ENCODE data around the gene SYNE3.

The SYNE3 gene

DNA sequence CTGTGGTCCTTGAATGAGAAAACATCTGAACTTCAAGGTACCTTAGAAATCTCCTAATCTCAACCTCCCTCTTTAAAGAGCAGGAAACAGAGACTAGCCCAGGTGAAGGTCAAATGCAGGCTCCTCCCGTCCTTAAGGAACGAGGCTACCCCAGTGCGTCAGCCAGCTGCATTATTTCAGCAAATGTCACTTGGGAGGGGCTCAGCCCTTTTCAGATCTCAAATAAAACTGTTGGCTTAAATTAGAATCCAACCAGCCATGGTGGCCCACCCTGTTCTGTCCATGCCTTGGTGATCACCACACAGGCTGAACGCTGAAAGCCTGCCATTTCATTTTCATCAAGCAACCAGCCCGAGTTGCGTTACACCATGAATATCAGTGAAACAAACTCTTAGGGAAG, 7.0 kb downstream of the SYNE3 start:
- no peak for DNase-seq

DNA sequence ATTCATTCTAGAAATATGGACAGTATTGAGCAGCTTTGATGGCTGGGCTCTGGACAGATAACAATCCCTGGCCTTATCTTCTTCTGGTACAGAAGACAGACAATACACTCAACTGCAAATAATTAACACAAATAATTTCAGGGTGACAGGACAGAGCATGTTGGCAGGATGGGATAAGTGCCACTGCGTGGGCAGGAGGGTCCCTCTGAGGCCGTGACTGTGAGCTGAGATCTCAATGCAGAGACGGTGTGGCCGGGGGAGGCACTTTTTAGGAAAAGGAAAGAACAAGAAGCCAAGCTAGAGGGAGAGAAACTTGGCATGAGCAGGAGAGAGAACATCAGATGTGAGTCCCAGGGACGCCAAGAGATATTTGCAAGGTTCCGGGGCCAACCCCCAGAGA, 8.1 kb downstream of the SYNE3 start:
- no peak for DNase-seq

DNA sequence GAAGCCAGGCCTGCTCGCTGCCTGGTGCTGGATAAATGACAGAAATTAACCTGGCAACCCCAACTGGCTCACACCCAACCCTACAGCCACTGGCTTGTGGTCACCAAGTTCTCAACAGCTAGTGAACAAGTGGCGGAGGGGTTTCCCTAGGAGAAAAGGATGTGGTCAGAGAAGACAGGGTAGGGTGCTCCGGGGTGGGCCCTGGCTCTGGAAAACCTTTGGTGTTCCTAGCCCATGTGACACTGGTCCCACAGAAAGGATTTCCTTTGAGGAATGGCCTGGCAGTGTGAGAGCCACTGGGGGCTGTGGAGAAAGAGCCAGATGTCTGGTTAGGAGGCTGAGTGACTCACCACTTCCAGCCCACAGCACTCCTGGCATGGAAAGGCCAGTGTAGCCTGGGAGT, 8.7 kb downstream of the SYNE3 start:
- DNase-seq, result peak in 5 of 58 donors; percentile 23 to 48 (median 44)

DNA sequence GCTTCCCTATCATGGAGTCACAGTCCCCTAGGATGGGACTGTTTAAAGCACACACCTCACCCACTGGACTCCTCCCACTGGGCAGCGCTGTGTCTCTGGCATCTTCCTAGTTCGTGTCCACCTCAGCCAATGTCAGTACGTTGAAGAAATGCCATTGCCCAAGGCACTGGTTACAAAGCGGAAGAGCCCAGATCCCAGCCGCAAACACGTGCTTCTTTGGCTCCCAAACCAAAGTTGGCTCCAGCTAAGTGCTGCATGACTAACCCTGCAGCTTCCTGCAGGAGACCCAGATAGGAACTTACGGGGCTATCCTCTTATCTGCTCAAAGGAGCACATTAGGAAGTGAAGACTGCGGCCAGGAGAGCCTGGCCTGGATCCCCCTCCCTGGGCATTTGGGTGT, 9.3 kb downstream of the SYNE3 start:
- peak in 18 of 58 donors; percentile 10 to 50 (median 33) for DNase-seq

DNA sequence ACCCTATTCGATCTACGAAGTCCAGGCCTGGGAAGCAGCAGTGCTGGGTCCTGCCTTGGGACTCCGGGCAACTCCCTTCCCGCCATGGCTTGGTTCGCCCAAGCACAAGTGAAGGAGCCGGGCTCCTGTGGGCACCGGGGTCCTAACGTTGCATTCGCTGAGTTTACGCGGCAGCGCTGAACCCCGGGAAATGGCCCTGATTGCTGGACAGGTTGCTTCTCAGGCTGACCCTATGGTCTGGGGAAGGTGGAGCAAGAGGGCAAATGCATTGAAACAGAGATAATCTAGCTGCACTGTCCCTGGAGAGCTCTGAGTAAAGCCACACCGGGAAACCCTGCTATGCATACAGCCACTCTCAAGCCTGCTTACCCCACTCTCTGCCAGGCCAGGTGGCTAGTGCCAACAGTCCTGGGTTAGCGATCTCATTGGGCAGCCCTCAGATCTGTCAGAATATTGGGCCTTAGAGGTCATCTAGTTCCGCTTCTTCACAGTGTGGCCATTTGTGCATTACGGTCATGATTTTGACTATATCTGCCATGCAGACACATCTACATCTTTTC, 11.3 kb downstream of the SYNE3 start:
- no peak for DNase-seq

DNA sequence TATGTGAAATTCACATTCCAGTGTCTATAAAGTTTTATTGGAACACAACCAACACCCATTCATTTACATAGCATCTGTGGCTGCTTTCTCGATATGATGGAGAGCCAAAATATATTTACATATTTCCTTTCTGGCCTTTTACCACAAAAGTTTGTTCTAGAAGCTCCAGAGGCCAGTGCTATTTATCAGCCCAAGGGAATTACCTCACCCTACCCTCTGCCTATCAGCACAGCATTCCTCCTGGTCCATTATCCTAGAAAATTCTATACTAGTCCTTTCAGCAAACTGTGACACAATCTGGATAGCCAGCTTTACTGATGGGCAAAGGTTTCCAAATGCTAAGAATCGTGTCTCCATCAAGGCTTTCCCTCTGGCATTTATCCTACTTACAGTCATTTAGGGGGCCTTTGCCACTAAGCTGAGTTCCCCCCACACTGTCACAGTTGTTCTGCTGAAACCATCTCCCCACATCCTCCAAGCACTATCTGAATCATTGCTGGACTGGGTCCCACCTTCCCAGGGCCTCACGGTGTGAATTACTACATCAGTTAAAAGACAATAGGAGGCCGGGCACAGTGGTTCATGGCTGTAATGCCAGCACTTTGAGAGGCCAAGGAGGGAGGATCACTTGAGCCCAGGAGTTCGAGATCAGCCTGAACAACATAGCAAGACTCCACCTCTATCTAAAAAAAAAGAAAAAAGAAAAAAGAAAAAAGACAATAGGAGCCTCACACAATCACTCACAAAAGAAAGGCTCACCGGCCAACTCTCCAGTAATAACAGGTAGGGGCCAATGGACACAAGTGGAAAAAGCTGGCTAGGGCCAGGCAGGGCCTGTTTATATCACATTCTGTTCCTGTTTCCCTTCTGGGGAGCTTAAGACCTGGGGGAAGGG, 12.1 kb downstream of the SYNE3 start:
- no peak for DNase-seq

DNA sequence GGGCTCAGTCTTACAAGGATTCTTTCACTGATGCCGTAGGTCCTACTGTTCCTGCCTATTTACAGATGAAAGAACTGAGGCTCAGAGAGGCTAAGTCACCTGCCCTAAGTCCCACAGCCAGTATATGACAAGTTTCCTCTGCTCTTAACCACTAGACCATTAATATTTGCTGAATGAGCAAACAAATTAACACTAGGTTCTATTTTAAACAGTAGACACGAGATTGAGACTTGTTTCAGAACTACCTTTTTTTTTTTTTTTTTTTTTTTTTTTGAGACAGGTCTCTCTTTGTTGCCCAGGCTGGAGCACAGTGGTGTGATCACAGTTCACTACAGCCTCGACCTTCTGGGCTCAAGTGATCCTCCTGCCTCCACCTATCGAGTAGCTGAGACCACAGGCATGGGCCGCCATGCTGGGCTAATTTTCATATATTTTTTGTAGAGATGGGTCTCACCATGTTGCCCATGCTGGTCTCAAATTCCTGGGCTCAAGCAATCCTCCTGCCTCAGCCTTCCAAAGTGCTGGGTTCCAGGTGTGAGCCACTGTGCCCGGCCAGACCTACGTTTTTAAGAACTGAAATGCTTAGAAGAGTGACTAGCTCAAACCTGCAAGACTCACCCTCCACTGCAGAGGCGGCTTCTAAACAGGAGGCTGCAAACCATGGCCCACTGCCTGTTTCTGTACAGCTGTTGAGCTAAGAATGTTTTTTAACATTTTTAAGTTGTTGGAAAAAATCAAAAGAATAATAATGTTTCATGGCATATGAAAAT, 12.9 kb downstream of the SYNE3 start:
- no peak for DNase-seq

DNA sequence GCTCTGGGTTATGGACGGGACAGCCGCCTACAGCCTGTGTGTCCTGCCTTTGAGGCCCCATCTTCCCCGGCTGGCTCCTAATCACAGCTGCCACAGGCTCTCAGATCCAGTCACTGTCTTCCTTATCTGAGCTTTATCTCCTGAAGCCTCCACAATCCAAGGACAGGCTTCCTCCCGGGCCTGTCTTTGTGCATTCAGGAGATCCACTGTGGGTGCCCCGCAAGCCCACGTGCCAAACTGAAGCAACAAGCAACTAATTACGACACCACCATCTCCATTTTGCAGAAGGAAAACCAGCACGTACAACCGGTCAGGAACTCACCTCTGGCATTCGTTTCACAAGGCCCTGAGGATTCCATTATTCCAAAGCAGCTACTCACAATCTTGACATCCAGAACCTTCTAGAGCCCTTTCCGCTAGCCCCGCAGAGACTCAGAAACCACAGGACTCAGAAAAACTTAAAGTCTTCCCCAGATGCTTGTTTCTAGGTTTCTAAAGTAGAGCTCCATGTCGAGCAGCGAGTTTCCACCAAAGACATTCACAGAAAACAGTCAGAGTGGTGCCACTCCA, 14.0 kb downstream of the SYNE3 start:
- no peak for DNase-seq

DNA sequence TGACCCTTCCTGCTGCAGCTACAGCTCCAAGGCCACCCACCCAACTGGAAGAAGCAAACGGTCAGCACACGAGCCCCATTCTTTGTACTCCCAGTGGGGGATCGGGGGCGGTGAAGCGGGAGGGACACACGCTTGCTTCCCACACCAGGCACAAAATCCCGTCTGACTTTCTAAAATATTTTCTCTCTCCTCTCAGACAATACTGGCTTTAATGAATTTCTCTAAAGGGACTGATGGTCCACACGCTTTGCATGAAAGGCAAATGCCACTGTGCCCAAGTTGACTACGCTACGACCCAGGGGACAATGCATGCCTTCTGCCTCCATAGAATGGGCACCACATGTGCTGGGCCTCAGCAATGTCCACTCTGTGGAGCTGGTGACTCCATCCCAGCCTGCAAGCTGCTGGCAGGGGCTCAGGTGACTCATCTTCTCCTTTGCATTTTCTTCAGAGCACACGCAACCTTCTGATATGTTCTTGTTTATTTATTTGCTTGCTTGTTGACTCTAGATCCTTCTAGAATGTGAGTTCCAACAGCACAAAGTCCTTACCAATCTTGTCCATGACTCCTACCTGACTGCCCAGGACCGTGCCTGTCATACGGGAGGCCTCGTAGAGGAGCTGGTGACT, 15.6 kb downstream of the SYNE3 start:
- DNase-seq, result peak in 25 of 58 donors; percentile 19 to 81 (median 56)

DNA sequence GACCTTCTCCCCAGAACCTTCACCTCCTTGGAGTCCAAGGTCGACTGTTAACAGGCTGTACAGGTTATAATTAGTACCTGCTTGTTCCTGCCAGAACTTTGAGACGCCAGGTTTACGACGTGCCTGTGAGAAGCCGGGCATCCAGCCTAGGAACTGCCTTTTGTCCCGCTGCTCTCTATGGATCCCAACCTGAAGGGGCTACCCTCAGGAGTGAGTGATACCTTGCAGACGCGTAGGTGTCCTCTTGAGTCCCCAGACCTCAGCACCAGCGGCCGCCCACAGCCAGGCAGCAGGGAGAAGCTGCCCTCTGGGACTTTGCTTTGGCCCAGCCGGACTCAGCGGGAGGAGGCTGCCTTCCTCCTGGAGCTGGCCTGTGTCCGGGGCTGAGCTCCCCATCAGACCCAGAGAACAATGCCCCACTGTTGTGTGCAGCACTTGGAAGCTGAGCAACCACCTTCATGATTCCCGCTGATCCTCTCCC, 16.2 kb downstream of the SYNE3 start:
- DNase-seq, result peak in 46 of 58 donors; percentile 24 to 88 (median 70)

DNA sequence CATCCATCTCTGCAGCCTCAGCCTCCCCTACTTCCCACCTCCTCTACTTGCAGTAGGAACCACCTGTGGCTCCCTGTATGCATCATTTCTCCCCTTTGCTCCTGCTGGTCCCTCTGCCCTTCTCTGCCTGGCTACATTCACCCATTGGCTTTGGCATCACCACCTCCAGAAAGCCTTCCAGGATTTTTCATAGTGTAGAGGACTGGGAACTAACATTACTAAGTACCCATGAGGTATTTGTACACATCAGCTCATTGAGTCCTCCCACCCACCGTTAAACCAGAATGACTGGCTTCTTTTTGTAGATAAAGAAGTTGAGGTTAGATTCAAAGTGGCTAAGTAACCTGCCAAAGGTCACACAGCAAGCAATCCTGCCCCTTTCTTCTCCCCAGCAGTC, 17.1 kb downstream of the SYNE3 start:
- DNase-seq, result no peak

DNA sequence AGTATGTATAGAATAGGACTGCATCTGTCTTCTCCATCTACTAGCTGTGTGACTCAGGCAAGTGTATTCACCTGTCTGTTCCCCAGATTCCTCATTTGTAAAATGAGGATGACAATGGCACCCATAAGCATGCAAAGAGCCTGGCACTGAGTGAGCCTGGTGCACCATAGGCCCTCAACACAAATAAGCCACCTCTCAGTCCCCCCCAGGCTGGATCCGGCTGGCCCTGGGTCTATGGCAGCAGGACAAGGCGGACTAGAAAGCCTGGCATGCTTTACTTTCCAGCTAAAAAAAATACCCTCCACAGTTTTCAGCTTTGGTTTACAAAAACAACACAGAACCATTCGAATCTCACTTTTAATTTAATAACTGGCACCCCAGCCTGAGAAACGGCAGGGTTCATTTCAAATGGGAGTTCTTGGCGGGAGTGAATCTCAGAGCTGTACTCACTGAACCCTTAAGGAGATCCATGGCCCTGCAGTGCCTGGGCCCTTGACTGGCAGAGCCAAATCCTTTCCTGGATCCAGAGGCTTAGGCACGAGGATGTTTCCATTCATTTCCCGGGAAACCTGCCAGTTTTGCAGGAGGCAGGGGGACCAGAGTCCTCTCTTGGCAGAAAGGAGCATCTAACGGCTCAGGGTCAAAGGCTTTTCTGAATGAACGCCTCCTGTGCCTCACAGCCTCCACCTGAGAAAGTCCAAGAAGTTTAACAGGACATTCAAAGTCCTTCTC, 17.7 kb downstream of the SYNE3 start:
- DNase-seq, result peak in 46 of 58 donors; percentile 18 to 83 (median 60)

DNA sequence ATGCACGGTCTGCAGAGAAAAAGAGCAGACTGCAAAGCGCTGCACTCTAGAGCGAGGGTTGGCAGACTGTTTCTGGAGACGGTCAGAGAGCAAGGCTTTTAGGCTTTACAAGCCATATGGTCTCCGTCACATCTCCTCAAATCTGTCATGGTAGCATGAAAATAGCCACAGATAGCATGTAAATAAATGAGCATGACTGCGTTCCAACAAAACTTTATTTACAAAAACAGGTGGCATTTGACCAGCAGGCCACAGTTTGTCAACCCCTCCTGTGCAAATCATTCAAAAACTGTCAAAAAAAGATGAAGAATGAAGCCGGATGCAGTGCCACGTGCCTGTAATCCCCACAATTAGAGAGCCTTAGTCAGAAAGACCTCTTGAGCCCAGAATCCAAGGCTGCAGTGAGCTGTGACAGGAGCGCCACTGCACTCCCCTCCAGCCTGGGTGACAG, 18.9 kb downstream of the SYNE3 start:
- DNase-seq, result no peak

DNA sequence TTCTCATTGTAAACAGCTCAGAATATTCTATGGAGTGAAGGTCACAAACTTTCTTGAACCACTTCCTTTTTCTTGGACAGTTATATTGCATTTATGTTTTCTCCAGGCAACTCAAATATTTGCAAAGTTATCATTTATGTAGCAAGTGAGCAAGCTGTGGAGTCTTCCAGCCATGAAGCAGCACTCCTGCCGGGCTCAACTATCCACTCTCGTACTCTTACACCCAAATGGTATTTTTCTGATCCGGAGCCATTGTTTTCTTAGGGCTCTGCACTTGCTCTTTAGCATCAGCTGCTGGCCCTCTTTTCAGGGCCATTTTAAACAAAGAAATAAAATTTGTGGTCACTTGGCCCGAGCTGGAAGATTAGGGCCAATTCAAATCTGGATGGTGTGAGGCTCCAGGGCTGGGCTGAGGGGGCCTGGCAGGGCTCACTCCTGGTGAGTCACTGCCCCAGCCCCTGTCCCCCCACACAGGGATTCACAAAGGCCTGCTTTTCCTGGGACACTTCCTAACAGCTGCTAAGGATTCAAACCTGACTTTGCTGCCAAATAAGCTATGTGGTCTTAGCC, 19.7 kb downstream of the SYNE3 start:
- DNase-seq, result peak in 11 of 58 donors; percentile 16 to 73 (median 29)

DNA sequence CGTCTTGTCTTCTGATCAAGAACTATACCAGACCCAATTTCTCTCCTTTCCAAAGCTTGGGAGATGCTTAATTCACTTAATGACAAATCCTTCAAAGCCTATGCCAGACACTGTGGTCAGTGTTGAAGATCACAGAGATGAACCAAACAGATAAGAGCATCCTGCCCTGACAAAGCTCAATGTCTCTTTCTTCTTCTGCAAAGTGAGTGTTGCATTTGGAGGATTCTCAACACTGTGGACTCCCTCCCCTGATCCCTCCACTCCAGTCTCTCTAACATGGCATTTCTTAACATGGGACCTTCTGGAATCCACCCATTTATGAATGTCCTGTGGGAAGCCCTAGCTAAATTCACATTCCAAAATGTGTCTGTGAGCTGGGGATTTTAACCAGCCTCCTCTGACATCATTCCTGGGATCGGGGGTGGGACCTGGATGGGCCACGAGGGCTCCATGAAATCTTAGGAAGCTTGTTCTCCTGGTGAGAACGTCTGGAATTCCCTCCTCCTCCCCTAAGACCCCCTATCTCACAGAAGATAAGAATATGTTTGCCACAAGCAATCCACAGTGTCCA, 20.3 kb downstream of the SYNE3 start:
- DNase-seq, result no peak

DNA sequence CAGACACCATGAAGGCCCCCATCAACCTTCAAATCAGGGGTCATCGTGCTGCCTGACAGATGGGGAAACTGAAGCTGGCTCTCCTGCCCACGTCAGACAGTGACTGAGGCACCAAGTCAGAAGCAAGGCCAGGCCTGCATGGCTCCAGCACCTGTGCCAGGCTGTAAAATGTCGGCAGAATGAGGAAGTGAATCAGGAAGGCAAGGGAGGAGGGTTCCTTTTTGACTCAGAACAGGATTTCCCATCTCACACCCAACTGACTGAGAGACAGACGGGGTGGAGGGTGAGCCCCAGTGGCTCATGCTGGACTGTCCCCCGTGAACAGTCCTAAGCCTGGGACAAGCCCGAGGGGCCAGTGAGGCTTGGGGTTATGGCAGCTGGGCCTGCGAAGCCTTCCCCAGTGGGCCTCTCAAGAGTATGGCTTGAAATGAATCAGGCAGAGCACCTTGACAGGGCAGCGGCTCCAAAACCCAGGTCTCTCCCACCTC, 20.9 kb downstream of the SYNE3 start:
- peak in 1 of 58 donors; percentile 16 for DNase-seq

DNA sequence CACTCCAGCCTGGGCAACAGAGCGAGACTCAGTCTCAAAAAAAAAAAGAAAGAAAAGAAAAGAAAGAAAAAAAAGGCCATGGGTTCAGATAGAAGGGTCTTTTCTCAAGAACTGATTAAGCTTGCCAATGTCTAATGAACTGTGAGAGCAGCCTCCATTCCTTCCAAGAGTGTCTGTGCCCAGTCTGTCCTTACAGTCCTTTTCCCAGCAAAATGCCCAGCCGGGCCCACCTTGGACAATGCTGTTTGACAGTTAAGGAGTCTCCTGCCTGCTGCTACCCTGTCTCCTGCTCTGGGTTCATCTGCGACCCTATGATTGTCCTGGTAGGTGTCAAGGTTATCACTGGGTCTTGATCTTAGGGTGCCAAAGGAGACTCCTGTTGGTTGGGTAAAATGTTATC, 21.4 kb downstream of the SYNE3 start:
- peak in 5 of 58 donors; percentile 8 to 34 (median 22) for DNase-seq

DNA sequence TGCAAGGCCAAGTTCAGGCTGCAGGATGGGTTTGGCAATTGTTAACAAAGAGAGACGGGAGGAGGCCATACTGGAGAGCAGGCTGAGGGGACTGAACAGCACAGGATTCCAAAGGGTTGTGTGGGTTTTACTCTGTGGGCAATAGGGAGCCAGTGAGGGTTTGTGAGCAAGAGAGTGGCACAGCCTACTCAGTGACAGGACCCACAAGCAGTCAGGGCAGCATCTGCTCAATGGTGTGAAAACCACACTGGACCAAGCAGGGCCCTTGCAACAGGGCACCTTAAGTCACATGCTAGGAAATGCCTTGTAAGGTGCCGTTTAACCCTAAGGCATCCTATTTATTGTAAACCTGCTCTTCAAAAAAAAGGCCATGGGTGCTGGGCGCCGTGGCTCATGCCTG, 22.0 kb downstream of the SYNE3 start:
- DNase-seq, result no peak

DNA sequence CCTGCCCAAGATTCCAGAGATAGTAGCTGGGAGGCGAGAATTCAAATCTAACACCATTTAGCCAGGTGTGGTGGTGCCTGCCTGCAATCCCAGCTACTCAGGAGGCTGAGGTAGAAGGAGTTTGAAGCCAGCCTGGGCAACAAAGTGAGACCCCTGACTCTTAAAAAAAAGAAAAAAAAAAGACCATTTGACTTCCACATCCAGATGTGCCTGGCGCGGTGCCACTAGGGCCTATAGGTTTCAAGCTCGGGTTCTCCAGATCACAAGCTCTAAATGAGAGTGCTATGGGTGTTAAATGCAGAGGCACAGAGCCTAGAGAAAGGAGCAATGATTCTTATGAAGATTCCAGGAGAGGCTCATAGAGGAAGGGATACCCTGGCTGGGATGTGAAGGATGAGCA, 22.5 kb downstream of the SYNE3 start:
- no peak for DNase-seq
